Measurements from ENCODE around the gene MOXD1.

The MOXD1 gene

DNA sequence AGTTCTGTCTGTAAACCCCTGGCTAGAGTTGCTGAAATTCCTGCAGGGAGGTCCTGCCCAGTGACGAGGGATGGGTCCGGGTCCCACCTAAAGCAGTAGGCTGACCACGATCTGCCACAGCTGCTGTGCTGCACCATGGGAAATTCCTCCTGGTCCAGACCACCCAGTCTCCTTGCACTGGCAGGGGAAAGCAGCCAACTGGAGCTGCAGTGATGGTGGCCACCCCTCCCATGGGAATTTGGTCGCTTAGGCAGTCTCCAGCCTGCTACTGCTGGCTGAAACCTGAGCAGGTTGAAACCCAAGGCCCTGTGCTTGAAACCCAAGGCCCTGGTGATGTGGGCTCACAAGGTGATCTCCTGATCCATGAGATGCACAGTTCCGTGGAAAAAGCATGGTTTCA lies 23.9 kb upstream of the MOXD1 start:
- H3K4me3 ChIP-seq (ENCODE audit: insufficient read depth, low read length, poor library complexity, severe bottlenecking): no peak overlapping the region
- no peaks in the 10 kb centered on the region for H3K79me2 ChIP-seq (ENCODE audit: insufficient read depth, low read length)
- no peaks in the 10 kb centered on the region for H3K9me2 ChIP-seq (replicated peaks; ENCODE audit: insufficient read depth, low read length)
- no peaks in the 10 kb centered on the region for H3F3A ChIP-seq (ENCODE audit: insufficient read depth)
- no peaks in the 10 kb centered on the region for H3K36me3 ChIP-seq (ENCODE audit: low read length)
- H3K27me3 ChIP-seq (ENCODE audit: low read length): no peaks in the 10 kb centered on the region
- H2AFZ ChIP-seq (ENCODE audit: low read depth, low read length, severe bottlenecking): no peak overlapping the region
- H3K9me3 ChIP-seq (ENCODE audit: insufficient read depth, low read length): no peaks in the 10 kb centered on the region
- H3K27ac ChIP-seq (ENCODE audit: low read depth, low read length): no peak overlapping the region
- TF ChIP-seq EZH2phosphoT487 (conservative IDR thresholded peaks at IDR 0.05; ENCODE audit: low read length): no peak
- TF ChIP-seq, protein P1, sequence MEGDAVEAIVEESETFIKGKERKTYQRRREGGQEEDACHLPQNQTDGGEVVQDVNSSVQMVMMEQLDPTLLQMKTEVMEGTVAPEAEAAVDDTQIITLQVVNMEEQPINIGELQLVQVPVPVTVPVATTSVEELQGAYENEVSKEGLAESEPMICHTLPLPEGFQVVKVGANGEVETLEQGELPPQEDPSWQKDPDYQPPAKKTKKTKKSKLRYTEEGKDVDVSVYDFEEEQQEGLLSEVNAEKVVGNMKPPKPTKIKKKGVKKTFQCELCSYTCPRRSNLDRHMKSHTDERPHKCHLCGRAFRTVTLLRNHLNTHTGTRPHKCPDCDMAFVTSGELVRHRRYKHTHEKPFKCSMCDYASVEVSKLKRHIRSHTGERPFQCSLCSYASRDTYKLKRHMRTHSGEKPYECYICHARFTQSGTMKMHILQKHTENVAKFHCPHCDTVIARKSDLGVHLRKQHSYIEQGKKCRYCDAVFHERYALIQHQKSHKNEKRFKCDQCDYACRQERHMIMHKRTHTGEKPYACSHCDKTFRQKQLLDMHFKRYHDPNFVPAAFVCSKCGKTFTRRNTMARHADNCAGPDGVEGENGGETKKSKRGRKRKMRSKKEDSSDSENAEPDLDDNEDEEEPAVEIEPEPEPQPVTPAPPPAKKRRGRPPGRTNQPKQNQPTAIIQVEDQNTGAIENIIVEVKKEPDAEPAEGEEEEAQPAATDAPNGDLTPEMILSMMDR (IDR thresholded peaks at IDR 0.05; ENCODE audit: insufficient read depth, low read length, poor library complexity, severe bottlenecking): no peak
- H3K9ac ChIP-seq (ENCODE audit: low read length): no peak overlapping the region
- H4K20me1 ChIP-seq (ENCODE audit: low read depth, low read length): no peaks in the 10 kb centered on the region
- no peak overlapping the region for H3K4me2 ChIP-seq (ENCODE audit: low read depth, low read length, poor library complexity, severe bottlenecking)

DNA sequence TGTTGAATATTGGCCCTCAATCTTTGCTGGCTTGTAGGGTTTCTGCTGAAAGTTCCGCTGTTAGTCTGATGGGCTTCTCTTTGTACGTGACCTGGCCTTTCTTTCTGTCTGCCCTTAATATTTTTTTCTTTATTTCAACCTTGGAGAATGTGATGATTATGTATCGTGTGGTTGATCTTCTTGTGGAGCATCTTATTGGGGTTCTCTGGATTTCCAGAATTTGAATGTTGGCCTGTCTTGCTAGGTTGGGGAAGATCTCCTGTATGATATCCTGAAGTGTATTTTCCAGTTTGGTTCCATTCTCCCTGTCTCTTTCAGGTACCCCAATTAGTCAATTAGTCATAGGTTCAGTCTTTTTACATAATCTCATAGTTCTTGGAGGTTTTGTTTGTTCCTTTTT lies 22.6 kb upstream of the MOXD1 start:
- no peaks in the 10 kb centered on the region for H3K36me3 ChIP-seq (ENCODE audit: low read length)
- no peak overlapping the region for H3K27ac ChIP-seq (ENCODE audit: low read depth, low read length)
- no peak overlapping the region for H3K4me2 ChIP-seq (ENCODE audit: low read depth, low read length, poor library complexity, severe bottlenecking)
- no peaks in the 10 kb centered on the region for H3K79me2 ChIP-seq (ENCODE audit: insufficient read depth, low read length)
- no peaks in the 10 kb centered on the region for H3F3A ChIP-seq (ENCODE audit: insufficient read depth)
- no peak overlapping the region for H3K9ac ChIP-seq (ENCODE audit: low read length)
- H3K4me3 ChIP-seq (ENCODE audit: insufficient read depth, low read length, poor library complexity, severe bottlenecking): no peak overlapping the region
- no peak overlapping the region for H2AFZ ChIP-seq (ENCODE audit: low read depth, low read length, severe bottlenecking)
- H3K27me3 ChIP-seq (ENCODE audit: low read length): no peaks in the 10 kb centered on the region
- H3K9me2 ChIP-seq (replicated peaks; ENCODE audit: insufficient read depth, low read length): no peaks in the 10 kb centered on the region
- TF ChIP-seq EZH2phosphoT487 (conservative IDR thresholded peaks at IDR 0.05; ENCODE audit: low read length): no peak
- TF ChIP-seq, protein P1 (IDR thresholded peaks at IDR 0.05; ENCODE audit: insufficient read depth, low read length, poor library complexity, severe bottlenecking): no peak
- no peaks in the 10 kb centered on the region for H4K20me1 ChIP-seq (ENCODE audit: low read depth, low read length)
- H3K9me3 ChIP-seq (ENCODE audit: insufficient read depth, low read length): no peaks in the 10 kb centered on the region

DNA sequence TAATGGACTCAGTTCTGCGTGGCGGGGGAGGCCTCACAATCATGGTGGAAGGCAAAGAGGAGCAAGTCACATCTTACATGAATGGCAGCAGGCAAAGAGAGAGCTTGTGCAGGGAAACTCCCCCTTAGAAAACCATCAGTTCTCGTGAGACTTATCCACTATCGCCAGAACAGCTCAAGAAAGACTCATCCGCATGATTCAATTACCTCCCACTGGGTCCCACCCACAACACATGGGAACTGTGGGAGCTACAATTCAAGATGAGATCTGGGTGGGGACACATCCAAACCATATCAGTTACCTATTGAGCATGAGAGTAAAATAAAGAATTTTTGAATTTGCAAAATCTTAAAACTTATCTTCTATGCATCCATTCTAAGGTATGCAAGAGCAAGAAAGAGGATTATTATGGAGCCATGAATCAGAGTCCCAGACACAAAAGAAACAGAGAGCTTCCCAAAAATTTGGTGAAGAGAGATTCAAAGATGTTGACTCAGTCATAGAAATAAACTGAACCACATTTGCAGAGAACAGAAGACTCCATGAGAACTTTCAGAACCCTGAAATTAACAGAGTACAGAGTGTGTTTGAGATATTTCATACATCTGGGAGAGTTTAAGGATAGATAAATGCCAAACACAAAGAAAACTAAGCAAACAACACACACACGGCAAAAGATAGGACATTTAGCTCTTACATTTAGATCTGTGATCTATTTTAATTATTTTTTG lies 17.1 kb upstream of the MOXD1 start:
- H3K9me3 ChIP-seq (ENCODE audit: insufficient read depth, low read length): peaks cover 6% of the 10 kb centered on the region; the same call in 1 of the 2 replicates
- H3K4me2 ChIP-seq (ENCODE audit: low read depth, low read length, poor library complexity, severe bottlenecking): no peak overlapping the region
- no peak overlapping the region for H3K27ac ChIP-seq (ENCODE audit: low read depth, low read length)
- no peak overlapping the region for H3K4me3 ChIP-seq (ENCODE audit: insufficient read depth, low read length, poor library complexity, severe bottlenecking)
- H3K27me3 ChIP-seq (ENCODE audit: low read length): no peaks in the 10 kb centered on the region
- H4K20me1 ChIP-seq (ENCODE audit: low read depth, low read length): no peaks in the 10 kb centered on the region
- no peaks in the 10 kb centered on the region for H3K36me3 ChIP-seq (ENCODE audit: low read length)
- H3F3A ChIP-seq (ENCODE audit: insufficient read depth): no peaks in the 10 kb centered on the region
- H3K9ac ChIP-seq (ENCODE audit: low read length): no peak overlapping the region
- no peaks in the 10 kb centered on the region for H3K79me2 ChIP-seq (ENCODE audit: insufficient read depth, low read length)
- H3K9me2 ChIP-seq (replicated peaks; ENCODE audit: insufficient read depth, low read length): no peaks in the 10 kb centered on the region
- TF ChIP-seq, protein P1 (IDR thresholded peaks at IDR 0.05; ENCODE audit: insufficient read depth, low read length, poor library complexity, severe bottlenecking): no peak
- TF ChIP-seq EZH2phosphoT487 (conservative IDR thresholded peaks at IDR 0.05; ENCODE audit: low read length): no peak
- H2AFZ ChIP-seq (ENCODE audit: low read depth, low read length, severe bottlenecking): no peak overlapping the region

All from SU-DHL-6 (cell line).